CD4-positive, alpha-beta T cell treated with Interleukin-4 for 4 hours (primary cell): ENCODE results near the gene EPAS1.

Experiments used
- DNase-seq: peaks from one replicate; pipeline ENCODE4 v3.0.0-alpha.2; 2020

Gene EPAS1

DNA sequence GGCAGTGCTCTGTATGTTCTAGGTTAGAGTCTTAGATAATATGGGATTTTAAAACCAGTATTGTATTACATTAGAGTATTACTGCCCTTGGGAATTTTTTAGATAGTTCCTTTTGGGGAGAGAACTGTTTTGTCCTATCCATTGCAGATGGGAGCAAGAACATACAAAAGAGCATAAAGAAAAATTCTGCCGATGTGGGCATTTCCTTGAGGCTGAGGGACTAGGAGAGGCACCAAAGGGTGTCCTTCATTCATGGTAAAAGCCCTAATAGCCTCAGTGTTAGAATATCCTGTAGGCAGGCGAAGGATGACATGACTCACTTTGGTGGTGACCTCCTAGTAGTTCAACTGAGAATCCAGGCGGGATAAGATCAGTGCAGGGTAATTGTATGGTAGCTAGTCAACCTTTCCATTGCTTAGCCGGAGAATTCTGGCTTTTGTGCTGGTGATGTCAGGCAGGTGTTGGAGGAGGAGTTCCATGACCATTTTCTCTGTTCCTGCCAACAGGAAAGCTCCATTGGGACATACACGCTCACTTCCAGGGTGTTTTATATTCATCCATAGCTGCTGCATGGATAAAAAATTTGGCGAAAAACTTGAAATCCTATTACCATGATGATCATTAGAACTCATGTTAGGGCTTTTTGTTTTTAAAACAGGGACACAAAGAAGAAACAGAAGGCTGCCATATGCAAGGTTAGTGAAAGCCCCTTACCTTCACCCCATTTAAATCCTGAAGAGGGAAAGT lies 28.1 kb downstream of the EPAS1 start:
- DNase-seq = no peak

DNA sequence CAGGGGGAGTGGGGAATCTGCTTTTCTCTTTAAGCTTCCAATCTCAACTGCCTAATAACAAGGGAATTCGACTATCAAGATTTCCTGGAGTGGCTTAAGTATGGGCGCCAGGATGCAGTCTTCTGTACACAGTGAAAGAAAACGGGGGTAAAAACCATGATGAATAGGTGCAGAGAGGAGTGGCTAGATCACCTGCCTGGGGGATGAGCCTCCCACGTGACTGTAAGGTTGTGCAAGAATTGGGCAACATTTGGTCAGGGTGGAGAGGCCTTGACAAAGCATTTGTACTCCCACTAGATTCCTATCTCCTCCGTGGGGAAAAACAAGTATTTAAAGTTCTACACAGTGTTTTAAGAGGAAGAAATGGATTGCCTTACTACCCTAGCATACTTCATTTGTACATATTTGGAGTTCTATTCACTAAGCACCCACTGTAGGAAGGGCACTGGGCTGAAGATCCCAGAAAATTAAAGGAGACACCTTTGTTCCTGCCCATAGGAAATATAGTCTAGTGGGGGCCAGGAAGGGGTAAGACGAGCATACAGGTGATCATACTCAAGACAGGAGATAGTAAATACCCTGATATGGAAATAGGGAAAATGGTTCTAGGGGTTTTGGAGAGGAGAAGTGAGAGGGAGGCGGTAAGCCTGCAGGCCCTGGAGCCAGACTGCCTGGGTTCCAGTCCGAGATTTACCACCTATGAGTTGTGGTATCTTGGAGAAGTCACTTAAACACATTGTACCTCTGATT lies 29.2 kb downstream of the EPAS1 start:
- DNase-seq = no peak

DNA sequence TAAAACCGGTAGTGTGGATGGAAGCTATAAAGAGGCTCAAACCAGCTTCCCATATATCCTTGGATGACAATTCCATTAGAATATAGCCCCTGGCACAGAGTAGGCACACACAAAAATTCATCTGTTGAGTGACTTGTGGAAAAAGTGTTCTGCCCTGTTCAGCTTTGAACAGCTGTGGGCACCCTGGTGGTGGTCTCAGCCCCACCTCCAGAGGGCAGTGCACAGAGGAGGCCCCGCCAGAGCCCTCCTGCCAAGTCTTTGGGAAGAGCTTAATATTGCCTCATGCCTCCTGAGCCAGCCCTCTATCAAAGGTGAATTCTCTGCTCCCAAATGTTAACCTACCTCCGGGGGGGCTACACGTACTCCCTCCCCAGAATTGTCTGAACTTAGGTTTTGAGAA lies 30.4 kb downstream of the EPAS1 start:
- DNase-seq = no peak

- no peak for DNase-seq
Observed at GRCh38 chr2:46328291-46328690, 31.1 kb downstream of the EPAS1 start.

- DNase-seq = no peak
Observed at GRCh38 chr2:46328829-46329228, 31.6 kb downstream of the EPAS1 start.

DNA sequence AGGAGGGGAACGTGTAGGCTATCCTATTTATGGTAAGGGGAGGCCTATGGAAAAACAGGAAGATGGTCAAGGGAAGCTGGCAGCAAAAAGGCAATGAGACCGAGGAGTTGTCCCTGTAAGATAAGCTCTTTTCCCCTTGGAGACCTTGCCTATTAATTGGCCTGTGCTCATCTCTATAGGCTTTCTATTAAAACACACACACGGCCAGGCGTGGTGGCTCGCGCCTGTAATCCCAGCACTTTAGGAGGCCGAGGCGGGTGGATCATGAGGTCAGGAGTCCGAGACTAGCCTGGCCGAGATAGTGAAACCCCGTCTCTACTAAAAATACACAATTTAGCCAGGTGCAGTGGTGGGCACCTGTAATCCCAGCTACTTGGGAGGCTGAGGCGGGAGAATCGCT lies 32.1 kb downstream of the EPAS1 start:
- DNase-seq = no peak

GRCh38 chr2:46329803-46330775 lies 32.9 kb downstream of the EPAS1 start:
- no peak for DNase-seq

DNA sequence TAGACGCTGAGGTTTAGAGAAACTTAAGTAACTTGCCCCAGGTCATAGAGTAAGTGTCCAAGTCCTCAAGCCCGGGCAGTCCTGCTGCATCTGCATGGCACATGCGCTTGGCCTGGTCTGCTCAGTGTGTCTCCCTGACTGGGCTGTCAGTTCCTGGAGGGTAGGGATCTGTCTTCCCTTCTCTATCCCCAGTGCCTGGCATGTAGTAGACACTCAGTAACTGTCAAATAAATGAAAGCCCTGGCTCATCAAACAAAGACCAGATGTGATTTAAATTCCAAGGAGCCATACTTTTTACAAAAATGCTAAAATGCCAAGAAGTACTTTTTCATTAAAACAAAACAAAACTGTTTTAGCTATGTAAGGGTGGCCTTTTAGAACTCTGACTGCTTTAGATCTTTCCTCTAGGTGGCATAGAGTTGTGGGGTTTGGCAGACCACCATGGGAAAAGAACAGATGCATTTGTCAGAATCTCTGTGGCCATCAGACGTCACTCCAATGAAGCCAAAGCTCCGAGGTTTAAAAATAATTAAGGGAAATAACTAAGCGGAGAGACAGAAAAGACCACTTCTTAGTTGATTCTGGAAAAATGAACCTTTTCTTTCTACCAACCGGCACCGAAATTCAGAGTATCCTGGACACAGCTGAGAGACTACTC lies 34.0 kb downstream of the EPAS1 start:
- DNase-seq = no peak

DNA sequence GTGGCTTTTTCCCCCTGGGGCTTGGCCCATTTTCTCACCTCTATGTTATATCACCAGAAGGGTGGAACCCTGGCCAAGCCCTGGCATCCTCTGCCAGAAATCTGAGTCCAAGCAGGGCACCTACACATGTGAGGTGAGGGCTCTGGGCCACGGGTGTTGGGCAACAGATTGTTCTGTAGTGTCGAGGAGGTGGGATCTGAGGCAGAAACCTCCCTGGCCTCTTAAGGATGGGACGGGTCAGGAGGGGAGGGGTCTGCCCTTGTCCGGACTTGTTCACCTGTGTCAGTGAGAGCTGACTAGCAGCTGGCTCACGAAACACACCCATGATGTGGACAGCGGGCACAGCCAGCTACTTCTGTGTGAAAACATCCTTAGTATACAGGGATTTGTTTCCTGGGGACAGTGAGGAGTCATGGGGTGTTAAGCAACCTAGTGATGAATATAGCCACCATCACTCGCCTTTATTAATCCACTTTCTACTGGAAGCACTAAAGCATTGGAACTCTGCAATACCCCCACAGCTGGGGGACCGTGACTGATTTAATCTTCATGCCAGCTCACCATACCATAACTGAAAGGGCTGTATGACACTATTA lies 35.6 kb downstream of the EPAS1 start:
- DNase-seq = no peak

GRCh38 chr2:46333912-46334311 lies 36.7 kb downstream of the EPAS1 start:
- DNase-seq = no peak

DNA sequence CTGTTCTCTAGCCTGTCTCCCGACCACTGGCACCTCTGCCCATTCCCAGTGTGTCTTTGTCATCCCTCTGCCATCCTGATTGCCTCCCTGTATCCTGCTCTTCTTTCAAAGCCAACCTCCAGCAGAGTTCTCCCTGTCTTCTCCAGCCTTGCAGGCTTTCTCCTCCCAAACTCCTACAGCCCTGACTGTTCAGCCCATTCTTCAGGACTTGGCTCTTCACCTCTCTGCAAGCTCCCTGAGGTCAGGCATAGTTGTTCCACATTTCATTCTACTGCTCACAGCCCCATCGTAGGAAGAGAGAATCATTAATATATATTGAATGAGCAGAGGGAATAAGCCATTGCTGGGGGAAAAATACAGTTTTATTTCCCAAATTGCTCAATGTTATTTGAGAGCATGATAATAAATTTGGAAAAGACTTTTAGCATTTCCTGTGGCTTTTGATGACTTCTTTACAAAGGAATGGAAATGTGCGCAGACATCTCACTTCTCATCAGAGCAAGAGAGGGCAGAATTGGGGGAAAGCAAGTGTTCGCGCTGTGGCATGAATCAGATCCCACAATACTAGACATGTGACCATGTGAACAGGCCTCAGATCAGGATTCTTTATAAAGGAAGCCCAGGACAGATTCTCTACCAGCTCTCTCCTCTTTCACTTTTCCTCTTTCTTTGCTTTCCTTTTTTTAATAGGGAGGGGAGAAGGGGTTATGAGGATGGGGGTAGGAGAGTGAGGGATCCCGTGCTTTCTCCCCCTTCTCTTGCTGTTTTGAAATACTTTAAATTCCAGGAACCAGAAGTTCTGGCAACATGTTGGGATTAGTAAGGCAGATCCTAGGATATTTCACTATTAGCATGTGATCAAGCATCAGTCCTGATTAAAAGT lies 37.4 kb downstream of the EPAS1 start:
- no peak for DNase-seq

DNA sequence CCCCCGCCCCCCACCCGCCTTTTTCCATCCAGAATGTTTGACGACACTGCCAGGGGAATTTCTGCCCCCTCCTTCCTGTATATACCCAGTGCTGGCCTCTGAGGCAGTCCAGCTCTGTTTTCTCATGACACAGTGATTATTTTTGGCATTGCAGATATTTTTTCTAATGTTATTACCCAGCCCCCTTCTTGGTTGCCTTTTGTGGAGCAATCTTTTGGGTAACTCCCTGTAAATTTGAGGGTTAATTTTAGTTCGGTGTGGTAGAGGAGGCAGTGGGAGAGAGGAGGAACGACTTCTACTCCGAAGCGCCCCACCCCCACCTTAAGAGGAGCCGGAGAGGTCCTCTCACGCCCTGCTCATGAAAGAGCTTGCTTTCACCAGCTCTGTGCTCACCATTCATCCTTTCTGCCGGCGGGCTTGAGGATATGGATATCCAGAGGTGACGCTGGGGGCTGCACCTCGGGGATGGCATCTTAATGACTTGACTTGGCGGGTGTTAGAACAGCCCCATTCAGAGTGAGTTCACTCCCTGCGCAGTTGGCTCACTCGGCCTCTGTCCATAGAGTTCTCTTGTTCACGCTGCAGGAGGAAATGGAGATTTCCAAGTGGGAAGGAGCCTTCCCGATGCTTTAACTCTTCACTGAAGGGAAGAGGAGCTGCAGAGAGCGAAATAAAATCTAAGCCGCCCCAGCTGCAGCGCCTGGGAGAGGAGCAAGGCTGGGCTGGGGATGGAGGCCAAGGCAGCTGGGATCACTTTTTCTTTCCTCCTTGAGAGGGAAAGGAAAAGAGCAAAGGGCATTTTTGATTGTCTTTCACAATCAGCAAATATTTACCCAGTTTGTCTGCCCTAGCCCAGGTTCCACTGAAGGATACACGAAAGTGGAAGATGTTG lies 38.4 kb downstream of the EPAS1 start:
- no peak for DNase-seq

- no peak for DNase-seq
Observed at GRCh38 chr2:46336283-46336959, 39.2 kb downstream of the EPAS1 start.

DNA sequence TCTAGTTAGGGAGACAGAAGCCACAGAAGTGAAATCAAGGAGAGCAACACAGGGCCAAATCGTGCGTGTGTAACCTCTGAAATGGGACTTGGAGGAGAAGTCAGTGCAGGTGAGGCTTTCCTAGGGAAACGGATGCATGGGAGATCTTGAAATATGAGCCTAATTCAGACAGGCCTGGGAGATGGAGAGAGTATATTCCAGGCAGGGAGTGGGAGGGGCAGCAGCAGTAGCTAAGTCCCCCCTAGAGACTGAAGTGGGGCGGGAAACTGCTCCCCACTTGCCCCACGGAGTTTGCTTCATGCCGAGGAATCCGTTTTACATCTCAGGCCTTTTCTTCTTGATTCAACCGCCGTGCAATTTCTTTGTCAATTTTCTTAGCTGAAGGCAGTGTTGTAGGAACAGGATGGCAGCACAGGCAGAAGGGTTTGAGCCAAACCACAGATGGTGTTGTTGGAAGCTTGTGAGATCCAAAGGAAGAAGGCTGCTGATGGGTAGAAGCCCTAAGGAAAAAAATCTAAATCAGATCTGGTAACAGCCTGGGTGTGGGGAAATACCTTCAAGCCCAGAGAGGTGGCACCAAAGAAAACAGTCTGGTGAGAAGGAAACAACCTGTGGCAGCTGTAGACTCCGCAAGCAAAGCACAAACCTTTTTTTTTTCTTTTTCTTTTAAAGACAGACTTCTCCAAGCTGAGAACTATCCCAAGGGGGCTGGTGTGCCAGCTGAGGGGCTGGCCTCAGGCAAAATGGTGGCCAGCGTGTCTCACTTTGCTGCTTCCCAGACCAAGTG lies 40.2 kb downstream of the EPAS1 start:
- DNase-seq = no peak

- DNase-seq = no peak
Observed at GRCh38 chr2:46338674-46339073, 41.5 kb downstream of the EPAS1 start.

GRCh38 chr2:46339200-46339599 lies 42.0 kb downstream of the EPAS1 start:
- no peak for DNase-seq

GRCh38 chr2:46339676-46340459 lies 42.7 kb downstream of the EPAS1 start:
- no peak for DNase-seq
